Stimulated activated CD4-positive, alpha-beta T cell treated with anti-CD3 and anti-CD28 coated beads, Interleukin-15, amount 100 ng/mL, for 1 hour (primary cell): ENCODE results near the gene LGALS9.

Experiments used
- DNase-seq, 2 donors: peaks; one replicate each; pipeline ENCODE4 v3.0.0-alpha.2; 2020; ENCODE audit warnings: low read depth in 1 of 2, low spot score in 1 of 2

The LGALS9 gene

DNA sequence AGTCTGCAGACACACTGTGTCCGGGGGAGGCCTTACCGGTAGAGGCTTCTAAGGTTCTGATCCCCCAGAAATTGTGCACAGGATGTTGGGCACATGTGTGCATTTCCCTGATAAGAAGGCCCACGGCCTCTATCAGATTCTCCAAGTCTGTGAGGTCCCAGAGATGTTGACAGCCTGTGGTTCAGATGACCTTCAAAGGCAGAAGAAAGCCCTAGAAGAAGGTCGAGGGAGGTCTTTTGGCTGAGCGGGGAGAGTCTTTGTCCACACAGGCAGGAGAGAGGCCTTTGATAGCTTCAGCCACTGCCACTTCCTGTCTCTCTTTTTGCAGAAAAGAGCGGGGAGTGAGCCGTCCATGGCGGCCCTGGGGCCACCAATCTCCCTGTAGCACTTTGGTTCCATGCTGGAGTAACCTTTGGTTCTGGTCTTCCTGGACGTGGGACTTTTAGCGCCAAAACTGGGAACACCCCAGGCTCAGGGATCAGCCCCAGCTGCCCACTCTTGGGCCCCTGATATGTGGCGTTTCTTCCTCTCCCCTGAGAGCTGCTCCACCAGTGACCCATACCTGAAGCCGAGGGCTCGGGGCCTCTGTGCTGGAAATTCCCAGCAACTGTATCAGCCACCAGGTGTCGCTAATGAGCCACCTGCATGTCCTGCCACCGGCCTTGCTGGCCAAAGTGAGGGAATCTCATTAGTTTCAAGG is 28.1 kb upstream of the LGALS9 start:
- DNase-seq: peak; percentile 50 to 57

DNA sequence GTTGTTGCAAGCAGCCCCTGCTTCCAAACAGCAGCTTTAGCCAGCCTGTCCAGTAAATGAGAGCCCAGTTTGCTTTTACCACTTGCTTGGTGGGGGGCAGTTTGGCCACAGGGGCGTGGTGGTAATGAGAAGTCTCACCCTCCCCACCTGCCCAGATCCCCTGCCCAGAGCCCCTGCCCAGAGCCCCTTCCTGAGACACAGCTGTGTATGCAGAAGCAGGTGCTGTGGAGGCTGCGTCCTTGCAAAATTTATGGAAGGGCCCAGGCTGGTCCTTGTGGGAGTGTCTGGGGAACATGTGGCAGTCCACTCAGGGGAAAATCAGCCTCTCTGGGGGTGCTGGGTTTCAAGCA is 27.6 kb upstream of the LGALS9 start:
- no peak for DNase-seq

GRCh38 chr17:27603880-27604794 is 26.9 kb upstream of the LGALS9 start:
- DNase-seq: no peak

- no peak for DNase-seq
These were observed 25.6 kb upstream of the LGALS9 start for GRCh38 chr17:27605409-27605808.

DNA sequence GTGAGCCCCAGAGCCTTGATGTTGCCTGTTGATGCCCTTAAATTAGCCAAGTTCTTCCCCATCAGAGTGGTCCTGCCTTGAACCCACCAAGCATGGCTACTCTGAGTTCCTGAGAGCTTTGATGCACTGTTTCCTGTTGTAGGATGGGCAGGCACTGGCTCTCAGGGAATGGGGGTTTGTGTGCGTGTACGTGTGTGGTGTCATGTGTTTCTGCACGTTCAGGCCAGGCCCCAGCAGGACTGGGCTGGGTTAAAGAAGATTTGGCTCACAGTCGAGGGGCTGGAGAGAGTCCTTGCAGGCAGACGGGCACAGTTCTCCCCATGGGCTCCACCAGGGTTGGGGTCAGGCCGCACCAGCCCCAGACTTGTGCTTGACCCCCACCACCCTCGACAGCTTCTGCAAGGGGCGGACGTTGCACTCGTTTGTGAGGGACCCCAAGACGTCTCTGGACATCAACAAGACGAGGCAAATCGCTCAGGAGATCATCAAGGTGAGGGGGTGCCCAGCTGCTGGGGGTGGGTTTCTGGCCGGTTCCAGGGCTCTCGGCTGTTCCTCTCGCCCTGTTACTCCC is 23.4 kb upstream of the LGALS9 start:
- DNase-seq: no peak

DNA sequence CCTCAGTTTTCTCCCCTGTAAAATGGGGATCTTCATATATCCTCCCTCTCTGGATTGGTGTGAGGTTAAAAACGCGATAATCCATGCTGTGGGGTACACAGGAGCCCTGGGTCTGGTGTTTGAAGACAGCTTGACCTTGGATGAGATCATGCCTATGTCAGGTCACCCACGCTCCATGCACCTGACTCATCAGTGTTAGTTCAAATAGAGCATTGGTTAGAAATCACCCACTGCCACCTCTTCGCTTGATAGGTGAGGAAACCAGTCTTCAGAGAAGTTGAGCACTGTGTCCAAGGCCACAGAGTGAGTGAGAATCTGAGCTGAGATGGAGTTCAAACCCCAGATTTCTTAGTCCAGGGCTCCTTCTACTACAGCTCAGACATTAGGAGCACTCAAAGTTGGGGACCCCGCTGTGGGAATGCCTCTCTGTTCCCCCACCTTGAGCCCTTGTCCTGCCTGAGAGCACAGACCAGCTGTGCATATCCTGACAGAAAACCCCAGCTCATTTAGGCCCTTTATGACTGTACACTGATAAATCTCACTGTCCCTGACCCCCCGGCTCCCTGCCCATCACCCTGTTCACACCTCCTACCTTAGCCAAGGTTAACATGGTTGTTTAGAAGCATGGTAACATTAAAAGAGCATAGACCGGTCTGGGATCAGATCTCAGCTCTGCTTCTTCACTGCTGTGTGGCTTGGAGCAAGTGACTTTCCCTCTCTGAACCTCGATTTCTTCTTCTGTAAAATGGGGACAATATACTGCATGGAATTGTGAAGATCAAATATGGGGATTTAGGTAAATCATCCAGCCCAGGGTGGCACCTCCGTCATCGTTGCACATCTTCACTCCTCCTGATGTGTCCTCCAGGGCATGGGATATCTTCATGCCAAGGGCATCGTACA is 22.4 kb upstream of the LGALS9 start:
- no peak for DNase-seq

GRCh38 chr17:27609611-27610303 is 21.2 kb upstream of the LGALS9 start:
- no peak for DNase-seq

DNA sequence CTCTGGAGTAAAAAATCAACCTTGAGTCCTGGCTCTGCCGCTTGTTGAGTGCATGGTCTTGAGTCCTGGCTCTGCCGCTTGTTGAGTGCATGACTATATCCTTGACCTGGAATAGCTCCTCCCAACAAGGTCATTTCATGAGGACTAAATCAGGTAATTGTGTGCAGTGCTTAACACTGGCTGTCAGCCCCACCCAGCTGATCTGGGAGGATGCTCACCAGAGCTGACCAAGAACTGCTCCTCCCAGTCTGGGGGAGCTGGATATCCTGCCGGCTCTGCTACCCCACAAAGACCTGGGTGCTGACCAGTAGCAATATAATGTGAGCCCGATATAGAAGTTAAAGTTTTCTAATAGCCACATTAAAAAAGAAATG is 20.7 kb upstream of the LGALS9 start:
- DNase-seq: no peak

GRCh38 chr17:27612160-27612770 is 18.7 kb upstream of the LGALS9 start:
- no peak for DNase-seq

- DNase-seq: no peak
These were observed 17.6 kb upstream of the LGALS9 start for GRCh38 chr17:27613433-27613832.

GRCh38 chr17:27615121-27615520 is 15.9 kb upstream of the LGALS9 start:
- DNase-seq: no peak

DNA sequence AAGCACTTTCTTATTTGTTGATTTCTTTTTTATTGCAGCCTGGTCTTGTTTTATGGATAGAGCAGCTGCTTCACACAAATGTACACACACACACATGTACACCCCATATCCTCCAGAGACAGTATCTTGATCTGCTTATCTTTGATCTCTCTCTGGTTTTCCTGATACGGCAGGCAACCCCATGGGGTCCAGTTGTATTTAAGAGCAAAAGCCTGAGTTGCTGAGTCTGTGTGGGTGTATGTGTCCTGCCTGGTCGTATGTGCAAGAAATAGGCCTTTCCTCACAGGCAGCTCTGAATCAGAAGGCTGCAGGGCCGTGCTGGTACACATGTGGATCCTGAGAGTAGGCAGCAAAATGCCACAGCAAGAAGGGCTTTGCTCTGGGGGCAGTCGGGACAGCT is 14.6 kb upstream of the LGALS9 start:
- DNase-seq: no peak

- no peak for DNase-seq
These were observed 12.6 kb upstream of the LGALS9 start for GRCh38 chr17:27618417-27618816.

DNA sequence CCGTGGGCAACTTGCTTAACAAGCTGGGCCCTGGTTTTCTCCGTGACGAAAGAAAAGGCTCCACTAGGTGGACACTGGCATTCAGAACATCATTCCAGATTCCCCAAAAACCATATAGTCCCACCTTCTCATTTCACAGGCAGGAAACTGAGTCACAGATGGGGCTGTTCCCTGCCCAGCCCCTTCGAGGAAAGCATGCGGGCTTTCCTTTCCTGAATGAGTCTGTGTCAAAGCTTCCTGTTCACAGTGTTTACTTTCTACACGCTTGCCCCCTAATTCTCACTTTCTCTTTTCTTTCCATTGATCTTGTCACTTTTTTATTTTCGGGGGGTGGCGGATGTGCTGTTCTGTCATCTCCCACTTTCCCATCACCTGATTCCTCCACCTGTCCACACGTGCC is 10.3 kb upstream of the LGALS9 start:
- DNase-seq: no peak

- DNase-seq: no peak
These were observed 9.5 kb upstream of the LGALS9 start for GRCh38 chr17:27621536-27621935.

DNA sequence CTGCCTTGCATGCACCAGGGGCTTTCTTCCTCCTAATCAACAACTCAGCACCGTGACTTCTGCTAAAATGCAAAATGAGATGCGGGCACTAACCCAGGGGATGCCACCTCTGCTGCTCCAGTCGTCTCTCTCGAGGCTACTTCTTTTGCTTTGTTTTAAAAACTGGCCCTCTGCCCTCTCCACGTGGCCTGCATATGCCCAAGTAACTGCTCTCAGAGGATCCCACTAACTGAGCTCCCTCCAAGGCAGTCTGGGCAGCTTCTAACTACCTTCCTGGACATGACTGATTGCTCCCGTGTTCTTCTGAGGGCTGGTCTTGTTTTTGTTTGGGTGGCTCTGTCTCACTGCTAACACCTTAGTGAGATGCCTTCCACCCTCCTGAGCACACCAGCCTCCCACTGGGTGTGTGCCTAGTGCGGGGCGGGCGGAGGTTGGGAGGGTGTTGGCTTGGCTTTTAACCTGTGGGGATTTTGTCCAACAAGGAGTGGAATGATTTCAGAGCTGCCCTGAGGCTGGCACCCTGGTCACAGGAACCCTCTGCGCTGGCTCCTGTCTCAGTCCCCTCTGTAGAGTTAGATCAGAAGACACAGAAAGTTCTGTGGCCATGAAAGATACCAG is 8.9 kb upstream of the LGALS9 start:
- no peak for DNase-seq

- no peak for DNase-seq
These were observed 8.0 kb upstream of the LGALS9 start for GRCh38 chr17:27622986-27623385.

- no peak for DNase-seq
These were observed 7.4 kb upstream of the LGALS9 start for GRCh38 chr17:27623614-27624013.

DNA sequence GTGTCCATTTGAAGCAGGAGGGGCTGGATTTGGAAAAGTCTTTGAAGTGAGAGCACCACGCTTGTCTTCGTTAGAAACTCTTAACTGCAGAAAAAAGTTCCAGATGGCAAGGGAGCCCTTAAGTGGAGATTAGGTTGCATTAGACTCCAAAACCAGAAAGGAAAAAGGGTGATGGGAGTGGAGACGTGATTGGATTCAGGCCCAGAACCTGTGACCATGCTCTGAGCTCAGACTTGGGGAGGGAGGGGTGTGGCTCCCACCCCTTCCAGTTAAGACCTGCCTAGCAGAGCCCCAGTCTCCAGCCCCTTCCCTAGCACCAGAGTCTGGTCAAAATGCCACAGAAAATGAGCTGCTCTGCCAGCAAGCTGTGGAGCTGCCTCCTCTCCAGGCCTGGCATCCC is 6.4 kb upstream of the LGALS9 start:
- no peak for DNase-seq

- no peak for DNase-seq
These were observed 5.1 kb upstream of the LGALS9 start for GRCh38 chr17:27625856-27626255.
